CD4-positive, alpha-beta T cell treated with Interleukin-17A for 4 hours (primary cell): Measurements from ENCODE around the gene DOCK6.

Source experiments
- DNase-seq: peaks from one replicate; pipeline ENCODE4 v3.0.0-alpha.2; 2020; ENCODE audit warnings: mixed read lengths

Gene DOCK6

DNA sequence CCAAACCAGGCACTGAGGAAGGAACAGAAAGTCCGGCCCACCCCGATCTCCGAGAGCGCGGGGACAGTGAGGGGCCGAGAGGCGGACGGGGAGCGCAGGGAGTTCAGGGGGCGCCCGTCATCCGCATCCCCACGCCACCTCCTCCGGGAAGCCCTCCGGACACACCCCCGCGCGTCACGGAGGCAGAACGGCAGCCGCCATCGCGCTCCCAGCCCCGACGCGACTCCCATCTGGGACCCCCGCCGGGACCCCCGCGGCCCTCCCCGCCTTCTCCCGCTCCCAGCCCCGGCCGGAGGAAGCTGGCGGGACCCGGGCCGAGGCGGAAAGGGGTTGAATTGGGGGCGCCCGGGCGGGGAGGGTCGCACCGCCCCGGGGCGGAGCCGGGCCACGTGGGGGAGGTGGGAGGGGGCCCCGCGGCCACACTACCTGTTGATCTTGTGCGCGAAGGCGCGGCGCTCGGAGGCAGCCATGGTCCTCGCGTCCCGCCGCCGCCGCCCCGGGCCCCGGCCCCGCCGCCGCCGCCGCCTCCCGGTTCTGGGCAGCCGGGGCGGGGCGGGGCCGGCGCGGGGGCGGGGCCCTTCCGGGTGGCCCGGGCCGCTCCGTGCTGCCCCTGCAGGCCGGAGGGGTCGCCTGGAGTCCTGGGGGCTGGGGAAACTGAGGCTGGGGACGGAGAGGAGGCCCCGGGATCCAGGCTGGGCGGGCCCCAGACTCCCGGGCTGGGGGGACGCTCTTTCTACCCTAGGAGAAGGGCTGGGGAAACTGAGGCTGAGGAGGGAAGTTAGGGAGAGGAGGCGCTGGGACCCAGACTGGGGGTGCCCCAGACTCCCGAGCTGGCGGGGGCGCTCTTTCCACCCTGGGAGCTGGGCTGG, at the start of gene DOCK6:
TSS of gene DOCK6 (minus strand) at position 554 of the 869 bp plus-strand sequence. CDS start at position 470, 84 bp downstream.
- DNase-seq = peak; percentile 31

GRCh38 chr19:11306337-11306736, 44.0 kb upstream of the DOCK6 start:
- DNase-seq = no peak

- no peak for DNase-seq
Observed at GRCh38 chr19:11304936-11305335, 42.6 kb upstream of the DOCK6 start.

DNA sequence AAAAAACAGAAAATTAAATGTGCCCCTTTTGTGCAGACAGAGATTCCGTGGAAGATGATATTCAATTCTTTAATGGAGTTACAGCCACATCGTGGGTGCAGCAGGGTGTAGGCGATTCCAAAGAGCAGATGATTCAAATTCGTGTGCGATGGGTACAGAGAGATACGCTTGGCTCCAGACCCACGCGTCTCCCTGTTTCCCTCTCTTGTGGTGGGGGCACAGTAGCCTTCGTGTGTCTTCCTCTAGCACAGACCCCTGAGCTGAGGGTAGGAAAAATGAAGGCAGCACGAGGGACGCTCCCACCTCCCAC, 38.4 kb upstream of the DOCK6 start:
- DNase-seq = no peak

GRCh38 chr19:11299946-11300810, 37.9 kb upstream of the DOCK6 start:
- DNase-seq = no peak

GRCh38 chr19:11296264-11296663, 33.9 kb upstream of the DOCK6 start:
- no peak for DNase-seq

DNA sequence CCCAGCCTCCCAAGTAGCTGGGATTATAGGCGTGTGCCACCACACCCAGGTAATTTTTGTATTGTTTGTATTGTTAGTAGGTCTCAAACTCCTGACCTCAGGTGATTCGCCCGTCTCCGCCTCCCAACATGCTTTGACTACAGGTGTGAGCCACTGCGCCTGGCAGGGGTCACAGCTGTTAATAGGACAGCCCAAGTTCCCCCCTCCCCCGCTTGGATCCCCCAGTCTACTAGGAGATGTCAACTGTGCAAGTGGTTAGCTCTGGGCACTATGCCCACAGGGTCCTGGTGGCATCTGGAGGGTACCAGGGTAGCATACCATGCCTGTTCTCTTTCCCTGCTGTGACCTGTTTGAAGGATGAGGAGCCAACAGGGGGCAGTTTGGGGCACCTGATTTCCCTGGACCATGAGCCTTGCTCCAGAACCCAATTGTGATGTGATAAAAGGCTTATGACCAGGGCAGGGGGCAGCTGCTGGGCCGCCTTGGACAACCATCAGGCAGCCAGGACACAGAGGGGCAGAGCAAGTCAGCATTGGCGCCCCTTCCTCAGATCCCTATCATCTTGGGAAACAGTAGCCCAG, 33.4 kb upstream of the DOCK6 start, which contains the start of gene TSPAN16:
TSS of gene TSPAN16 (plus strand) at position 496 of the 581 bp plus-strand sequence. CDS start 138 bp downstream, outside the sequence.
- no peak for DNase-seq

DNA sequence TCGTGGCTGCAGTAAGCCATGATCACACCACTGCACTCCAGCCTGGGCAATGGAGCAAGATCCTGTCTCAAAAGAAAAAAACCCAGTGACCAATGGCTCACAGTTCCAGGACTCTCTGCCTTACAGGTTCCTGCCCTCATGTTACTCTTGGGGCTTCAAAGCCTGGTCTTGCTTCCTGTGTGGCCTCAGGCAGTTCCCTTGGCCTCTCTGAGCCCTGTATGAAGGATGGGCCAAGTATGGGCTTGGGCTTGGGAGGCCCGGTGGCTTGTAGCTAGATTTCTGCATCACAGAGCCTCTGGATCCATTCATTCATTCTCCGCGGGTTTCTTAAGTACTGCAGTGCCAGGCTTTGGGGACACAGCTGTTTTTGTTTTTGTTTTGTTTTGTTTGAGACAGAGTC, 32.9 kb upstream of the DOCK6 start:
- DNase-seq = no peak

- peak; percentile 83 for DNase-seq
Observed at GRCh38 chr19:11293433-11294389, 31.4 kb upstream of the DOCK6 start.

DNA sequence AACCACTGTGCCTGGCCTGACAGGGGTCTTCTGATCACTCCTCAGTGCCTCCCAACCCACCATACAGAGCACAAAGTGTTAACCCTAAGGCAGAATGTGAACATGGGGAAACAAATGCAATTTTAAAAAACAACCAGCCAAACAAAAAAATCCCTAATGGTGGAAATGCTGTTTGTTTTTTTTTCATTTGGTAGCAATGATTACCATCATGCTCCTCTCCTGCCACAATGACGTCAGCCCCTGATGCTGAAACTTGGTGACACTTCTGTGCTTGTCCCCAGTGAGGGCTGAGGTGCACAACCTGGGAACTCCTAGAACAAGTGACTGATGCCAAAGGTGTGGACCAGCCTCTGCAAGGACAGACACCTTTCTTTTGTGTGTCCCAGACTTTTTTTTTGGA, 29.7 kb upstream of the DOCK6 start:
- no peak for DNase-seq

DNA sequence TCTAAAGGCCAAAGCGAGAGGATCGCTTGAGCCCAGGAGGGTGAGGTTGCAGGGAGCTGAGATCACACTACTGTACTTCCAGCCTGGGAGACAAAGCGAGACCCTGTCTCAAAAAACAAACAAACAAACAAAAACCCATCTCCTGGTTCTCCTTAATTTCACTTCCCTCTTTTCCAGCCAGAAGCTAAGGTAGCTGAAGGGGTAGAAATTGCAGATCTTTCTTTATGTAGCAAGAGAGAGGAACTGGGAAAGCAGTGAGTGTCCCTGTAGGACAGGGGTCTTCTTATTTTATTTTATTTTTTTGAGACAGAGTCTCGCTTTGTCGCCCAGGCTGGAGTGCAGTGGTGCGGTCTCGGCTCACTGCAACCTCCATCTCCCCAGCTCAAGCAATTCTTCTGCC, 29.1 kb upstream of the DOCK6 start:
- no peak for DNase-seq

- no peak for DNase-seq
Observed at GRCh38 chr19:11290256-11290655, 27.9 kb upstream of the DOCK6 start.

- DNase-seq = no peak
Observed at GRCh38 chr19:11288349-11288748, 26.0 kb upstream of the DOCK6 start.

DNA sequence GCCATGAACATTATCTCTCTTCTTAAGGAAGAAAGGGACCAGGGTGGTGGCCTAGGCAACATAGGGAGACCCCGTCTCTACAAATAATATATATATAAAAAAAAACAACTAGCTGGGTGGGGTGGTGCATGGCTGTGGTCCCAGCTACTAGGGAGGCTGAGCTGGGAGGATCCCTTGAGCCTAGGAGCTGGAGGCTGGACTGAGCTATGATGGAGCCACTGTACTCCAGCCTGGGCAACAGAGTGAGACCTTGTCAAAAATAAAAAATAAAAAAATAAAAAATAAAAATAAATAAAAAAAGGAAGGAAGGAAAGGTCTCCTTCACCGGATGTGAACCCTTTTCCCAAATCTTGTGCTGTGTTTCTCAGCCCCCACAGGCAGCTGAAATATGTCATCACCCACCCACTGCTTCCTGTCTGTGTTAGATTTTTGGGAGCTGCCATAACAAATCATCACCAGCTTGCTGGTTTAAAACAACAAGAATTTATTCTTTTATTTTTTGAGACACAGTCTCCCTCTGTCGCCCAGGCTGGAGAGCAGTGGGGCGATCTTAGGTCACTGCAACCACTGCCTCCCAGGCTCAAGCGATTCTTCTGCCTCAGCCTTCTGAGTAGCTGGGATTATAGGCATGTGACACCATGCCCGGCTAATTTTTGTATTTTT, 24.1 kb upstream of the DOCK6 start:
- no peak for DNase-seq

DNA sequence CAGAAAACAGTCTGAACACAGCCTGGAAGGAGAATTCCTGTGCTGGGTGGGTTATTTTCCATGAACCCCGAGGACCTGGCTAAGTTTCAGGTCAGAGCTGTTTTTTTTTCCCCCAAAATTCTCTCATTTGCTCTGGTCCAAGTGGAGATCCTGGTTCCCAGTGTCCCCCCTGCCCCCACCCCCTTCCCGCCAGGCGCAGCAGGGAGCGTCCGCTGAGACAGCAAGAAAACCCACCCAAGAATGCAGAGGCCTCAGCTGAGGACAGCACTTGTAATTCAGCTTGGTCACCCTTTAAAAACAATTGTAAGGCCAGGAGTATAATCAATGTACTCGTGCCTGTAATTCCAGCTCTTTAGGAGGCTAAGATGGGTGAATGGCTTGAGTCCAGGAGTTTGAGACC, 22.2 kb upstream of the DOCK6 start:
- DNase-seq = no peak

- DNase-seq = no peak
Observed at GRCh38 chr19:11281356-11282049, 19.2 kb upstream of the DOCK6 start.

GRCh38 chr19:11279505-11280236, 17.3 kb upstream of the DOCK6 start:
- DNase-seq = peak; percentile 45

DNA sequence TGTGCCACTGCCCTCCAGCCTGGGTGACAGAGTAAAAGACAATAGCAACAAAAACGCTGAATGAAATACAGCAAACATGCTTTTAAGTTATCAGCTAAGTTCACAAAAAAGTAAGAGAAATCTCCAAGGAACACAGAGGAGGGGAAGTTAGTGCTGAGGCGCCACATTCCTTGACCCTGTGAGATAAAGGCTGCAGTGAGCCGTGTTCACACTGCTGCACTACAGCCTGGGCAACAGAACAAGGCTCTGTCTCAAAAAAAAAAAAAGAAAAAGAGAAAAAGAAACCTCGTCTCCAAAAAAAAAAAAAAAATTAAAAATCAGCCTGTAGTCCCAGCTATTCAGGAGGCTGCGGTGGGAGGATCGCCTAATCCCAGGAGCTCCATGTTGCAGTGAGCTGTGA, 16.3 kb upstream of the DOCK6 start:
- DNase-seq = no peak

GRCh38 chr19:11274533-11275086, 12.3 kb upstream of the DOCK6 start:
- DNase-seq = no peak

GRCh38 chr19:11273989-11274388, 11.7 kb upstream of the DOCK6 start:
- DNase-seq = no peak
